DND-41 (cell line): ENCODE measurements around the gene XRCC4.

Experiments used
- ATAC-seq: fragments of 200-7000 bp; cut with Tn5 transposase; 3 replicates; pipeline ENCODE4 v1.9.1; 2021; ENCODE audit warnings: low read depth; ENCODE audit not compliant: insufficient read depth
- DNase-seq: peaks from one replicate; pipeline ENCODE4 v3.0.0-alpha.2; 2020
- H2AFZ ChIP-seq: 2 replicates; pipeline ENCODE4 v1.6.0; 2012; ENCODE audit warnings: low read depth, low read length
- H3K27ac ChIP-seq: 2 replicates; pipeline ENCODE4 v1.5.1; 2012; ENCODE audit warnings: low read length, inconsistent platforms
- H3K27me3 ChIP-seq: fragments of 200-600 bp; sonication (generic); 2 replicates; pipeline ENCODE4 v1.6.0; 2012; ENCODE audit warnings: low read length, mild to moderate bottlenecking, inconsistent platforms; ENCODE audit not compliant: insufficient read depth, poor library complexity
- H3K36me3 ChIP-seq: 2 replicates; pipeline ENCODE4 v1.5.1; 2012; ENCODE audit warnings: low read length, inconsistent platforms; ENCODE audit not compliant: insufficient read depth
- H3K4me1 ChIP-seq: 2 replicates; pipeline ENCODE4 v1.5.1; 2012; ENCODE audit warnings: mild to moderate bottlenecking, low read length; ENCODE audit not compliant: insufficient read depth
- H3K4me2 ChIP-seq: 2 replicates; pipeline ENCODE4 v1.6.0; 2012; ENCODE audit warnings: mild to moderate bottlenecking, moderate library complexity, low read length, inconsistent platforms; ENCODE audit not compliant: insufficient read depth
- H3K4me3 ChIP-seq, 2 experiments: fragments of 200-600 bp in 1 of 2; shearing (Covaris generic) in 1 of 2; 2 replicates each; pipeline ENCODE4 v1.5.1; 2012 to 2016; ENCODE audit warnings: inconsistent platforms in 2 of 2, low read length in 2 of 2, mild to moderate bottlenecking in 2 of 2, low read depth in 1 of 2, moderate library complexity in 1 of 2
- H3K79me2 ChIP-seq: 2 replicates; pipeline ENCODE4 v1.6.0; 2012; ENCODE audit warnings: low read length, inconsistent platforms; ENCODE audit not compliant: insufficient read depth
- H3K9ac ChIP-seq: 2 replicates; pipeline ENCODE4 v1.6.0; 2012; ENCODE audit warnings: low read depth, mild to moderate bottlenecking, inconsistent platforms, low read length, moderate library complexity
- H3K9me3 ChIP-seq: 2 replicates; pipeline ENCODE4 v1.5.1; 2012; ENCODE audit warnings: low read length, moderate library complexity, mild to moderate bottlenecking, inconsistent platforms; ENCODE audit not compliant: insufficient read depth, severe bottlenecking
- H4K20me1 ChIP-seq: 2 replicates; pipeline ENCODE4 v1.6.0; 2012; ENCODE audit warnings: low read length; ENCODE audit not compliant: insufficient read depth
- EZH2 ChIP-seq: IDR thresholded peaks from 3 replicates; pipeline ENCODE4 v1.6.1; 2012; ENCODE audit warnings: borderline replicate concordance, low read depth, mild to moderate bottlenecking, moderate library complexity, low read length, inconsistent platforms; ENCODE audit not compliant: severe bottlenecking
- TF ChIP-seq, protein P1 (sequence below): IDR thresholded peaks from 2 replicates; pipeline ENCODE4 v1.5.1; 2012; ENCODE audit warnings: borderline replicate concordance, low read length, moderate library complexity, mild to moderate bottlenecking; ENCODE audit not compliant: poor library complexity, severe bottlenecking; ENCODE audit errors: extremely low read depth

XRCC4 gene

GRCh38 chr5:83156001-83156400 is 78.7 kb downstream of the XRCC4 start:
- ATAC-seq (no peak), DNase-seq (no peak)

GRCh38 chr5:83157163-83157562 is 79.8 kb downstream of the XRCC4 start:
- Histone ChIP-seq H4K20me1 (no peaks in the 10 kb centered on the region), H3K9me3 (no peaks in the 10 kb centered on the region), H3K4me3 (no peak overlapping the region), H2AFZ (no peak overlapping the region), H3K36me3 (no peaks in the 10 kb centered on the region), H3K4me1 (no peaks in the 10 kb centered on the region), H3K27me3 (no peaks in the 10 kb centered on the region), H3K79me2 (no peaks in the 10 kb centered on the region), H3K27ac (no peak overlapping the region), H3K9ac (no peak overlapping the region), H3K4me2 (no peak overlapping the region)
- no peak for TF ChIP-seq EZH2
- TF ChIP-seq, protein P1, sequence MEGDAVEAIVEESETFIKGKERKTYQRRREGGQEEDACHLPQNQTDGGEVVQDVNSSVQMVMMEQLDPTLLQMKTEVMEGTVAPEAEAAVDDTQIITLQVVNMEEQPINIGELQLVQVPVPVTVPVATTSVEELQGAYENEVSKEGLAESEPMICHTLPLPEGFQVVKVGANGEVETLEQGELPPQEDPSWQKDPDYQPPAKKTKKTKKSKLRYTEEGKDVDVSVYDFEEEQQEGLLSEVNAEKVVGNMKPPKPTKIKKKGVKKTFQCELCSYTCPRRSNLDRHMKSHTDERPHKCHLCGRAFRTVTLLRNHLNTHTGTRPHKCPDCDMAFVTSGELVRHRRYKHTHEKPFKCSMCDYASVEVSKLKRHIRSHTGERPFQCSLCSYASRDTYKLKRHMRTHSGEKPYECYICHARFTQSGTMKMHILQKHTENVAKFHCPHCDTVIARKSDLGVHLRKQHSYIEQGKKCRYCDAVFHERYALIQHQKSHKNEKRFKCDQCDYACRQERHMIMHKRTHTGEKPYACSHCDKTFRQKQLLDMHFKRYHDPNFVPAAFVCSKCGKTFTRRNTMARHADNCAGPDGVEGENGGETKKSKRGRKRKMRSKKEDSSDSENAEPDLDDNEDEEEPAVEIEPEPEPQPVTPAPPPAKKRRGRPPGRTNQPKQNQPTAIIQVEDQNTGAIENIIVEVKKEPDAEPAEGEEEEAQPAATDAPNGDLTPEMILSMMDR = no peak
- DNase-seq (no peak), ATAC-seq (no peak)

More at GRCh38 chr5:83156001-83156400, 78.7 kb downstream of the XRCC4 start:
- Histone ChIP-seq H3K4me2 (no peak overlapping the region), H2AFZ (no peak overlapping the region), H3K27me3 (no peaks in the 10 kb centered on the region), H3K9ac (no peak overlapping the region), H3K79me2 (no peaks in the 10 kb centered on the region), H3K27ac (no peak overlapping the region), H4K20me1 (no peaks in the 10 kb centered on the region), H3K36me3 (no peaks in the 10 kb centered on the region), H3K4me1 (no peaks in the 10 kb centered on the region), H3K9me3 (no peaks in the 10 kb centered on the region), H3K4me3 (no peak overlapping the region)
- TF ChIP-seq, protein P1 = no peak
- no peak for TF ChIP-seq EZH2

DNA sequence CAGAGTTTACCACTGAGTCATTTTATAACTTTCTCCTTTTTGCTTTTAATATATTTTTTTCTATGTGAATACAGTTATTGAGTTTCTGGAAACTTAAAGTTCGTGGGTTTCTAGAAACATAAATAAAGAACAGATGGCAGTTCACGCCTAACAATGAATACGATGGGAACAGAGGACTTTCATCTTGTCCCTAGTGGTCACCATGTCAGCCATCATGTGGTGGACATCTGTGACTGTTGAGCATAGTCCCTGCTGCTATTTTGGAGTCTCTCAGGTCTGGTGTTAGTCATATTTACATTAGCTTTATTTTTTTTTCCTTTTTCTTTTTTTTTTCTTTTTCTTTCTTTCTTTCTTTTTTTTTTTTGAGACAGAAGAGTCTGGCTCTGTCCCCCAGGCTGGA is 85.3 kb downstream of the XRCC4 start:
- ATAC-seq (no peak), DNase-seq (no peak)
- Histone ChIP-seq H3K9ac (no peak overlapping the region), H3K9me3 (no peaks in the 10 kb centered on the region), H3K27me3 (no peaks in the 10 kb centered on the region), H3K27ac (no peak overlapping the region), H3K4me1 (no peaks in the 10 kb centered on the region), H3K4me2 (no peak overlapping the region), H3K36me3 (no peaks in the 10 kb centered on the region), H3K4me3 (no peak overlapping the region), H2AFZ (no peak overlapping the region), H4K20me1 (no peaks in the 10 kb centered on the region), H3K79me2 (no peaks in the 10 kb centered on the region)
- no peak for TF ChIP-seq EZH2
- TF ChIP-seq, protein P1 = no peak

GRCh38 chr5:83167538-83167937 is 90.2 kb downstream of the XRCC4 start:
- no peaks in the 10 kb centered on the region for H3K9me3 ChIP-seq
- H3K4me1 ChIP-seq = no peaks in the 10 kb centered on the region
- no peak overlapping the region for H3K4me3 ChIP-seq
- TF ChIP-seq, protein P1 = no peak
- TF ChIP-seq EZH2 = no peak
- H3K27ac ChIP-seq = no peak overlapping the region
- no peak overlapping the region for H3K9ac ChIP-seq
- no peaks in the 10 kb centered on the region for H3K36me3 ChIP-seq
- no peaks in the 10 kb centered on the region for H3K79me2 ChIP-seq
- no peaks in the 10 kb centered on the region for H3K27me3 ChIP-seq
- no peak overlapping the region for H2AFZ ChIP-seq
- no peak for DNase-seq
- no peak for ATAC-seq
- no peak overlapping the region for H3K4me2 ChIP-seq
- H4K20me1 ChIP-seq = no peaks in the 10 kb centered on the region
